ENCODE results near the gene MBP. TPM values are rescaled to one million over a fixed set of nuclear protein-coding genes. Genes with fewer than 3 reads are reported as not detected.

MBP gene
- total RNA-seq, 1 donor from 2014 or later: 92.7 TPM

DNA sequence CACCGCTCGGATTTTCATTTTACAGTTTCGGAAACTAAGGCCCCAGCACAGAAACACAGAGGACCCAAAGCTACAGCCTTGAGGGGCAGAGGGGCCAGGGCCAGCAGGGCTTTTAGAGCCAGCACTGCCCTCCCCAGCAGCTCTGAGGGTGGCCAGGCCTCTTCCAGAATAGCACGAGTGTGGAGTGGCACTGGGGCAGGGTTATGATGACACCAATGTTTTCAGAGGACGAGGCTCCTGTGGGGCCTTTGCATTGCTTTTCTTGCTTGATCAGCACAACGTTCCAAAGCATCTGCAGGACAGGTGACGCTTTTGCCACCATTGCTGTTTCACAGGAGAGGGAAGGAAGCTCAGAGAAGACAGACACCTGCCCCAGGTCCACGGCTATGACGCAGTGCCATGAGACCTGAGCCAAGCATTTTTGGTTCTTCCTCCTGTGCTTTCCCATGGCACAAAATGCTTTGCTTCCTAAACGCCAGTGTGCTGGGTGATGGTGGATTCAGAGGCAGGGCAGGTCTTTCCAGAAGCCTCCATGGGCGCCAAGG lies 126.9 kb downstream of the MBP start:
- H3K27me3 Mint-ChIP-seq: no peaks in the 10 kb centered on the region
- TF ChIP-seq, protein P1, sequence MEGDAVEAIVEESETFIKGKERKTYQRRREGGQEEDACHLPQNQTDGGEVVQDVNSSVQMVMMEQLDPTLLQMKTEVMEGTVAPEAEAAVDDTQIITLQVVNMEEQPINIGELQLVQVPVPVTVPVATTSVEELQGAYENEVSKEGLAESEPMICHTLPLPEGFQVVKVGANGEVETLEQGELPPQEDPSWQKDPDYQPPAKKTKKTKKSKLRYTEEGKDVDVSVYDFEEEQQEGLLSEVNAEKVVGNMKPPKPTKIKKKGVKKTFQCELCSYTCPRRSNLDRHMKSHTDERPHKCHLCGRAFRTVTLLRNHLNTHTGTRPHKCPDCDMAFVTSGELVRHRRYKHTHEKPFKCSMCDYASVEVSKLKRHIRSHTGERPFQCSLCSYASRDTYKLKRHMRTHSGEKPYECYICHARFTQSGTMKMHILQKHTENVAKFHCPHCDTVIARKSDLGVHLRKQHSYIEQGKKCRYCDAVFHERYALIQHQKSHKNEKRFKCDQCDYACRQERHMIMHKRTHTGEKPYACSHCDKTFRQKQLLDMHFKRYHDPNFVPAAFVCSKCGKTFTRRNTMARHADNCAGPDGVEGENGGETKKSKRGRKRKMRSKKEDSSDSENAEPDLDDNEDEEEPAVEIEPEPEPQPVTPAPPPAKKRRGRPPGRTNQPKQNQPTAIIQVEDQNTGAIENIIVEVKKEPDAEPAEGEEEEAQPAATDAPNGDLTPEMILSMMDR (IDR thresholded peaks at IDR 0.05): no peak
- DNase-seq (no peak), ATAC-seq (ENCODE audit: low read depth) (no peak)
- intact Hi-C loops (cut with micrococcal nuclease): loop anchor here (10.0 kb wide), 1 partner anchor 419 kb away; no protein-coding TSS in a partner anchor
- no peak overlapping the region for H3K4me3 Mint-ChIP-seq
- ChIA-PET CTCF (interaction anchor here (1.4 to 3.7 kb wide), 3 partner anchors 56 to 205 kb away, joined by 3 to 40 read pairs (median 5); no protein-coding TSS in a partner anchor), POLR2A (interaction anchor here (0.5 to 1.5 kb wide), 6 partner anchors 49 to 206 kb away, joined by 3 to 8 read pairs (median 3); partner anchors contain the start of gene MBP)
- no peak overlapping the region for H3K27ac Mint-ChIP-seq
- peaks cover 18% of the 10 kb centered on the region for H3K4me1 Mint-ChIP-seq
- H3K9me3 Mint-ChIP-seq: no peaks in the 10 kb centered on the region
- peaks cover 22% of the 10 kb centered on the region for H3K36me3 Mint-ChIP-seq (ENCODE audit: low read depth)

DNA sequence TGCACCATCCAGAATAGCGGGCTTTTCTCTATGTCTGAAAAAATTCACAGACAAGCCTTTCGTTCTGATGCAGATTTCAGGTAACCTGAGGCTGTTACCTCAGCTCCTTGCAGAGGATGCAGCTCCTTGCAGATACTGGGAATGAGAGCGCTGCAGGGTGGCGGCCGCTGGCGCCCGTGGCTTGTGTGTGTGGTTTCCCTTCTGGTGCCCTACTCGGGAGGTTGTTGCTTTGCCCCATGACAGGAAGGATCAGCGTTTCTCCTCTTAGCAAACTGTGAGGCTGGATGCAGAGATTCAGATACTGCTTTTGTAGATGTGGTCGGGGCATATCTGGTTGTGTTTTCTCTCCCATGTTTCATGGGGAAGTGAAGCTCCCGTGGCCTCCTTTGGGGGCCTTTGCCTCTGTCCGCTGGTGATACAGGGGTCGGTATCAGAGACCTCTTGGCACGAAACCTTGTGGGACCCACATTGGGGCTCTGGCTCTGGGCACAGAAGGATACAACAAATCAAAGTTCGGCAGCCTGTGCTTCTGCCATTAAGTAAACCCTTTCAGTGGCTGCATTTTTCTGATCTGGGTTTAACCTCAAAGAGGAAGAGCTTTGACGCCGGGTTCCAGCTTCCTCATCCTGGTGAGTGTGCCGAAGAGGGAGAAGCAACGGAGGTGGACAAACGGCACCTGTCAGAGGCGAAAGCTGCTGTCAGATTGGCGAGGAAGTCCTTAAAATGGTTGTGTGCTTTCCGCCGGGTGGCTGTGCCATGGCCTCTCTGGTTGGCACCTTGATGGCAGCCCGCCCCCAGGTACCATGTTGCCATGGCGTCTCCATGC lies 127.8 kb downstream of the MBP start:
- ATAC-seq (ENCODE audit: low read depth) (peak; percentile 27), DNase-seq (no peak)
- intact Hi-C loops (cut with micrococcal nuclease): loop anchor here (5.0 to 10.0 kb wide), 2 partner anchors 98 to 420 kb away; no protein-coding TSS in a partner anchor
- Mint-ChIP-seq H3K4me1 (peaks cover 23% of the 10 kb centered on the region), H3K27me3 (no peaks in the 10 kb centered on the region), H3K36me3 (ENCODE audit: low read depth) (peaks cover 14% of the 10 kb centered on the region), H3K9me3 (no peaks in the 10 kb centered on the region), H3K27ac (no peak overlapping the region), H3K4me3 (peak overlapping the region; percentile 75)
- POLR2A ChIA-PET: interaction anchor here (0.5 to 1.5 kb wide), 7 partner anchors 50 to 207 kb away, joined by 3 to 8 read pairs (median 3); partner anchors contain the start of gene MBP
- TF ChIP-seq, protein P1 (IDR thresholded peaks at IDR 0.05): no peak
- CTCF ChIA-PET: interaction anchor here (1.0 to 3.7 kb wide), 7 partner anchors 10 to 206 kb away, joined by 3 to 40 read pairs (median 3); no protein-coding TSS in a partner anchor

DNA sequence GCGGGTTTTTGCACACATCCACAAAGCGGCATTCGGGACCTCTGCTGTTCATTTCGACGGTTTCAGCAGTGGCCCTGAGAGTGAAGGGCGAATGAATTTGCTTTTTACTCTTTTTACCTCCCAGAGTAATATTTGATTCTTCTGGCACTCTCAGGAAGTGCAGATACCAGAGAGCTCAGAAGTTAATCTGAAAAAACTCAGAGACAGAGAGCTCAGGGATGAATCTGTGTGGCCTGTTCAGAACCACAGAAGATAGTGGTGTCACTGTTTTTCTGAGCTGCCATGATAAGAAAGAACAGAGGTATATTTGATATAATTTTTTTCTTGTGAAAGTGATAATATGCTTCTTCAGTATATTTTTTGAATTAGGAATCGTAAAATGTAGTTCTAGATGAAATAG lies 129.3 kb downstream of the MBP start:
- TF ChIP-seq, protein P1 (IDR thresholded peaks at IDR 0.05): no peak

DNA sequence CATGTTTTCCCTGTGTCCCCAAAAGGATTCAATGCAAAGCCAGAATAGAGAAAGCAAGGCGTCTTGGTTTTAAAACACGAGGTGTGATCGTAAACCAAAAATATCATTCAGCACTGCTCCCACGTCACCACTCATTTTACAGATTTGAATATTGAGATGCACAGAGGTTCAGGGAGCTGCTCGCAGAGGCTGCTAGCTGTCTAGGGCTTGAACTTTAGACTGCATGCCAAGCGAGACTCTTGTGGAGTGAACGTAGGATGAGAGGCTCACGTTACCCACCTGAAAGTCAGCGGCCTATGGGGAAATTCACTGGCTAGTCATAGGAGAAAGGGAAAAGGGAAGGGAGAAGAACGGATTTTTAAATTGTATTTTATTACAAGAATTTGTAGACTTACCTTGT lies 130.1 kb downstream of the MBP start:
- ATAC-seq (ENCODE audit: low read depth): no peak
- Mint-ChIP-seq H3K36me3 (ENCODE audit: low read depth) (peaks cover 3% of the 10 kb centered on the region), H3K4me1 (peaks cover 22% of the 10 kb centered on the region), H3K27me3 (no peaks in the 10 kb centered on the region), H3K4me3 (no peak overlapping the region), H3K9me3 (no peaks in the 10 kb centered on the region), H3K27ac (peak overlapping the region; percentile 26)
- TF ChIP-seq, protein P1 (IDR thresholded peaks at IDR 0.05): no peak
- ChIA-PET CTCF (interaction anchor here (0.8 to 3.7 kb wide), 4 partner anchors 50 to 208 kb away, joined by 3 to 40 read pairs (median 4); no protein-coding TSS in a partner anchor), POLR2A (interaction anchor here (0.6 kb wide), 1 partner anchor 95 kb away, joined by 4 read pairs; no protein-coding TSS in a partner anchor)
- DNase-seq: no peak
- intact Hi-C loops (cut with micrococcal nuclease): loop anchor here (5.0 to 10.0 kb wide), 2 partner anchors 100 to 422 kb away; no protein-coding TSS in a partner anchor

More for the DNA sequence above, 129.3 kb downstream of the MBP start:
- Mint-ChIP-seq H3K4me3 (no peak overlapping the region), H3K36me3 (ENCODE audit: low read depth) (peaks cover 5% of the 10 kb centered on the region), H3K9me3 (no peaks in the 10 kb centered on the region), H3K27me3 (no peaks in the 10 kb centered on the region), H3K27ac (no peak overlapping the region), H3K4me1 (peaks cover 23% of the 10 kb centered on the region)
- intact Hi-C loops (cut with micrococcal nuclease): loop anchor here (5.0 to 10.0 kb wide), 2 partner anchors 99 to 421 kb away; no protein-coding TSS in a partner anchor
- no peak for DNase-seq
- POLR2A ChIA-PET: interaction anchor here (0.6 kb wide), 1 partner anchor 94 kb away, joined by 4 read pairs; no protein-coding TSS in a partner anchor
- no peak for ATAC-seq (ENCODE audit: low read depth)
- CTCF ChIA-PET: interaction anchor here (0.7 to 3.7 kb wide), 5 partner anchors 49 to 208 kb away, joined by 3 to 40 read pairs (median 3); no protein-coding TSS in a partner anchor
